Measurements from ENCODE around the gene FGF12.

The FGF12 gene

DNA sequence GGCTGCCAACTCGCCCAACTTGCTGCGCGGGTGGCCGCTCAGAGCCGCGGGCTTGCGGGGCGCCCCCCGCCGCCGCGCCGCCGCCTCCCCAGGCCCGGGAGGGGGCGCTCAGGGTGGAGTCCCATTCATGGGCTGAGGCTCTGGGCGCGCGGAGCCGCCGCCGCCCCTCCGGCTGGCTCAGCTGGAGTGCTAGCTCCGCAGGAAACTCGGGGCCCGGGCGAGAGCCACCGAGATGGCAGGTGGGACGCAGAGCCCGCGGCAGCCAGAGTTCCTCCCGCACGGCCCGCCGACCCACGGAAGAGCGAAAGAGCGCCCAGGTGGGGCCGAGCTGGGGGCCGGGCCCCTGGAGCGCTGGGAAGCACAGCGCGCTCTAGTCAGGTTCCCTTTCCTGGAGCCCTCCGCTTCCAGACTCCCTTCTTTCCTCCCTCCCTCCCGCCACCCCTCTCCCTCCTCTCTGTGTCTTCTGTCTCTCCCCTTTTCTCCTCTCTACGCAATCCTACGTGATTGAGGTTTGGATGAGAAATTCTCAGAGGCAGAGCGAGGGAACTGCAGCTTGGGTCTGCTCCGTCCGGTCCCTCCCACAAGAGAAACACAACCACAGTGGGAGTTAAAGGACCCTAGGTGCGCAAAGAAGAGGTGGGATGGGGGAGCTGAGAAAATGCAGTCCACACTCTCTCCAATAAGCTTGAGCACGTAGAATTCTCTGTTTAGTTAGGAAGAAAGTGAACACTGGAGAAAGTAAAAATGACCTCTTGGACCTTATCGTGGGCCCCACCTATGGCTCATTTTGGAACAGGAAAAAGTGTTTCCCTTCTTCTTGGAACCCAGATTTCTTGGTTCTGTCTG is 317.3 kb downstream of the FGF12 start:
- no peak for DNase-seq (ENCODE audit: low spot score)

GRCh38 chr3:192409201-192409837 is 318.0 kb downstream of the FGF12 start:
- DNase-seq (ENCODE audit: low spot score) = no peak

DNA sequence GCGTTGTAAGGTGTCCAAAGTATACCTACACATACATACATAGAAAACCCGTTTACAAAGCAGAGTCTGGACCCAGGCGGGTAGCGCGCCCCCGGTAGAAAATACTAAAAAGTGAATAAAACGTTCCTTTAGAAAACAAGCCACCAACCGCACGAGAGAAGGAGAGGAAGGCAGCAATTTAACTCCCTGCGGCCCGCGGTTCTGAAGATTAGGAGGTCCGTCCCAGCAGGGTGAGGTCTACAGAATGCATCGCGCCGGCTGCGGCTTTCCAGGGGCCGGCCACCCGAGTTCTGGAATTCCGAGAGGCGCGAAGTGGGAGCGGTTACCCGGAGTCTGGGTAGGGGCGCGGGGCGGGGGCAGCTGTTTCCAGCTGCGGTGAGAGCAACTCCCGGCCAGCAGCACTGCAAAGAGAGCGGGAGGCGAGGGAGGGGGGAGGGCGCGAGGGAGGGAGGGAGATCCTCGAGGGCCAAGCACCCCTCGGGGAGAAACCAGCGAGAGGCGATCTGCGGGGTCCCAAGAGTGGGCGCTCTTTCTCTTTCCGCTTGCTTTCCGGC is 318.6 kb downstream of the FGF12 start:
- no peak for DNase-seq (ENCODE audit: low spot score)

DNA sequence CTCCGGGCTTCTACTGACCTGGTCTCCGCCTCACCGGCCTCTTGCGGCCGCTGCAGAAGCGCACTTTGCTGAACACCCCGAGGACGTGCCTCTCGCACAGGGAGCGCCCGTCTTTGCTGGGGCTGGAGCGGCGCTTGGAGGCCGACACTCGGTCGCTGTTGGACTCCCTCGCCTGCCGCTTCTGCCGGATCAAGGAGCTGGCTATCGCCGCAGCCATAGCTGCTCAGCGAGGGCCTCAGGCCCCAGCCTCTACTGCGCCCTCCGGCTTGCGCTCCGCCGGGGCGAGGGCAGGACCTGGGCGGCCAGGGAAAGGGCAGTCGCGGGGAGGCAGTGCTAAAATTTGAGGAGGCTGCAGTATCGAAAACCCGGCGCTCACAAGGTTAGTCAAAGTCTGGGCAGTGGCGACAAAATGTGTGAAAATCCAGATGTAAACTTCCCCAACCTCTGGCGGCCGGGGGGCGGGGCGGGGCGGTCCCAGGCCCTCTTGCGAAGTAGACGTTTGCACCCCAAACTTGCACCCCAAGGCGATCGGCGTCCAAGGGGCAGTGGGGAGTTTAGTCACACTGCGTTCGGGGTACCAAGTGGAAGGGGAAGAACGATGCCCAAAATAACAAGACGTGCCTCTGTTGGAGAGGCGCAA is 319.2 kb downstream of the FGF12 start:
- no peak for DNase-seq (ENCODE audit: low spot score)

DNA sequence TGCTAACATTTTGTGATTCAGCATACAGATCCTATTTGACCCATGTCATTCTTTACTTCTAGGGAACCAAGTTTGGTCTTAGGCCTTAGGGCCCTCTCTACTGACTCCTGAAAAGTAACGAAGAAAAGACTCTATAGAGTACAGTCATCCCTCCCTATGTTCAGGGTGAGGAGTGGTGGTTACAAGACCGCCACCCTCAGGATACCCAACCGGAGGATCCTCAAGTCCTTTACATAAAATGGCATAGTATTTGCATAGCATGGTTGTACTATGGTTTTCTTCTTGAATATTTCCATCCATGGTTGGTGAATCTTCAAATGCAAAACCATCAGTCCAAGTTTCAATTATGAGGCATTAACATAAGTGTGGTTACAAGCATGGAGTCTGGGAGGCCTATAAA is 327.6 kb downstream of the FGF12 start:
- no peak for DNase-seq (ENCODE audit: low spot score)

DNA sequence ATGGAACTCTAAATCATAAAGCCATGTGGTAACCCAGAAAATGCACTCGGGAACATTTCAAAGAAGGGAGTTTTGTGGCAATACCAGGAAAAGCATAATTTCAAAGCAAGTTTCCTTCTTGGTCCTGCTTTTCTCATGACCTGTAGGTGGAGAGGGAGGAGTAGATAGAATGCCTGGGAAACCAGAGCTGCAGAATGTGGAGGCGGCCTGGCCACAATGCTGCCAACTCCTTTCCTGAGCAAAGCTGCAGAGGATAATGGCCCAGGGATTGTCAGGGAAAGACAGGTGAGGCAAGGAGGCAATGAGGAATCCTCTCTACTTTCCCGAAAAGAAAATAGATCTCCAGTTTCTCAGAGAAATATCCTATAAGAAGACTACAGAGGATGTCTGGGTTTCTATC is 330.3 kb downstream of the FGF12 start:
- DNase-seq (ENCODE audit: low spot score) = no peak

GRCh38 chr3:192395506-192395905 is 331.8 kb downstream of the FGF12 start:
- DNase-seq (ENCODE audit: low spot score) = no peak

DNA sequence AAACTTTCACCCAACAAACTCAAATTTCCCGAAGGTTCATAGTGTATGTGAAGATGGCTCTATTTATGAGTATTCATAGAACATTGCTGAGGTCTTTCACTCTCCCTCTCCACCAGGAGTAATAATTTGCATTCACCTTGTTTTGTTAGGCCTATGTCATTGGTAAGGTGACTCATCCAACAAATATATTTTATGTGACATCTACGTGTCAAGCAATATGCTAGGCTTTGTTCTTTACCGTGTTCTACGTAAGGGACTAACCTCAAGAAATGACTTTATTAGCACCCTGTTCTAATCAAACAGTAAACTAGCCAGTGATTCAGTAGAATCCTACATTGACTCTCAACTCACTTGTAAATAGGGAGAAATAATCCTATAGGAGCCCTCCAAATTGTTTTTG is 334.4 kb downstream of the FGF12 start:
- DNase-seq (ENCODE audit: low spot score) = no peak

GRCh38 chr3:192382861-192383260 is 344.5 kb downstream of the FGF12 start:
- no peak for DNase-seq (ENCODE audit: low spot score)

DNA sequence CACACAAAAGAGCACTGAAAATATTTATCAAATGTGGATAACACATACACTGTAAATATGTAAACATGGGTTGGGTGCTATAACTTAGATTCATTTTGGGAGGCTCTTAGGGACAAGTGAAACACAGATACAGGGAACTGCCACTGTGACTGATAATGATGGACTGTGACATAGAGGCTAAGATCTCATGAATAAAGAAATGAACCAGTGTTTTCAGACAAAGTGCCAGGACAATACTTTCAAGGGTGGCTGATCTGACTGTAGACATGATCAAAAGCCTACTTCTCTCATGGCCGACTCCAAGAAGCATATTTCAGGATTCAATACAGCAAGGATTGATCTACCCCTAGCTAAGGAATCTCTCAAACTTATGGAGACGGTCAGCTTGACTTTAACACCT is 353.8 kb downstream of the FGF12 start:
- no peak for DNase-seq (ENCODE audit: low spot score)

- DNase-seq (ENCODE audit: low spot score) = no peak
Observed at GRCh38 chr3:192373032-192373431, 354.3 kb downstream of the FGF12 start.

GRCh38 chr3:192372616-192373015 is 354.7 kb downstream of the FGF12 start:
- DNase-seq (ENCODE audit: low spot score) = no peak

- DNase-seq (ENCODE audit: low spot score) = no peak
Observed at GRCh38 chr3:192371870-192372400, 355.4 kb downstream of the FGF12 start.

GRCh38 chr3:192367616-192368015 is 359.7 kb downstream of the FGF12 start:
- no peak for DNase-seq (ENCODE audit: low spot score)

DNA sequence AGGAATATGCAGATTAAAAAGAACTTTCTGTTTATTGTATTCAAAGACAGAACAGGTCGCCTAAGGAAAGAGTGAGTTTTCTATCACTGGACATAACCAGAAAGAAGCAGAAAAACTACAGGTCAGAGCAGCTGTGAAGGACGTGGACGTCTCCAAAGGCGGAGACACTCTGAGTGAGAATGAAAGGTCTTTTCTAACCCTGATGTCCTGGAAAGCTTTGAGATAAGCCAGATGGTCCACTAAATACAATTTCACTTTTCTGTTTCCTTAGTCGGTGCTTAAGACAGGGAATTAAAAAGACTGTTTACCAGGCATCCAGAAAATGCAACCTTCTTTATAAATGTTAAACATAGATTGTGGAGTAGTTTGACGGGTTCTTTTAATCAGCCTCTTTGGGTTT is 360.4 kb downstream of the FGF12 start:
- DNase-seq (ENCODE audit: low spot score) = no peak

DNA sequence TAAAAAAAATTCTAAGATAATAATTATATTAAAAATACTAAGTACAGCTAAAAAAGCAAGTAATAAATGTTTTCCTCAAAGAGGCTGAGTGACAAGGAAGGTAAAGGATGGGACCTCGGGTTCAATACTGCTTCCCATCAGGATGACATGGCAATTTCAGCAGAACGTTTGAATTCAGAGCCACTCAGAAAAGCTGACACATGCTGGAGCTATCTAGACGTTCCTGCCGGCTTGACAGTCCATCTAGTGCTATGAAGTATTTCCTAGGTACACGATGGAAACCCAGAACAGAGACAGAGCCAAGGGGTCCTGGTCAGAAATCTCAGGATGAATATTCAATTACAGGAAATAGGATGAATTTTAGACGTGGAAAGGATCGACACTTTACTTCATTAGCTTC is 361.8 kb downstream of the FGF12 start:
- DNase-seq (ENCODE audit: low spot score) = no peak

DNA sequence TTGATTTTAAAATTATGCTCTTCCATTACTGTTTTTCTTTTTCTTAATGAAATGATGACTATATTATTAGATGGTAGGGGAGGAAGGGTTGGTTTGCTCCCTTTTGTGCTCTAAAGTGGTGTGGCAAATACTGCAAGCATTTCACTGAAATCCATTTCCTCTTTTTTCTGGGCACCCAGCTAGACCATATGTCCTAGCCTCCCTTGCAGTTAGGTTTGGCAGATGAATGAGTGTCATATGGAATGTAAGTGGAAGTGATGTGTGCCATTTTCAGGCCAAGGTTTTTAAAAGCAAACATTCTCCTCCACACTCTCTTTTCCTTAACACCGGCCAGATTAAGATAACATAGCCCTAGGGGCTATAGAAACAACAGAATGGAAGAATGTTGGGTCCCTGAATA is 363.0 kb downstream of the FGF12 start:
- DNase-seq (ENCODE audit: low spot score) = no peak

DNA sequence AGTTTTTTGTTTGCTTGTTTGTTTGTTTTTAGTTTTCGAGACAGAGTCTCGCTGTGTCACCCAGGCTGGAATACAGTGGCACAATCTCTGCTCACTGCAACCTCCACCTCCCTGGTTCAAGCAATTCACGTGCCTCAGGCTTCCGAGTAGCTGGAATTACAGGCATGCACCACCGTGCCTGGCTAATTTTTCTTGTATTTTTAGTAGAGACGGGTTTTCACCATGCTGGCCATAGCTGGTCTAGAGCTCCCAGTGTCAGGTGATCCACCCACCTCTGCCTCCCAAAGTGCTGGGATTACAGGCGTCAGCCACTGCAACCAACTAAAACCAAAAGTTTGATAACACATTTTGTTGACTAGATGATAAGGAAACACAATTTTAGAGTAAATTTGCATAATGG is 372.7 kb downstream of the FGF12 start:
- DNase-seq (ENCODE audit: low spot score) = no peak

- no peak for DNase-seq (ENCODE audit: low spot score)
Observed at GRCh38 chr3:192352142-192352541, 375.2 kb downstream of the FGF12 start.

DNA sequence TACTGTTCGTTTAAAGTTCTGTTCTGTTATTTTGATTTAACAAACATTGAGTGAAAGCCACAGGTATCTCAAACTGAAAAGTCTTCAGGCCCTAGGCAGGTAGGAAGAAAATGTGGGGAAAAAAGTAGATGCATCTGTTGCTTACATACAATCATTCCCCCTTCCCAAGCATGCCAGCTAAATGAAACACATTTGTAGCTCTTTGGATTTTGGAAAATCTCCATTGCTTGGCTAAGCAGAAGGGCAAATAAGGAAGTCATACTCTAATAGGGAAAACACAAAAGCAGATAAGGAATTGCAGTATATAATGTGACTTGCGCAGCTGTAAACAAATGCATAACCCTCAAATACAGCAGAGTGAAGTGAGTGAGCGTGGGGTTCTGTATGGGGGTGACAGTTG is 375.9 kb downstream of the FGF12 start:
- DNase-seq (ENCODE audit: low spot score) = no peak

- DNase-seq (ENCODE audit: low spot score) = no peak
Observed at GRCh38 chr3:192340031-192340430, 387.3 kb downstream of the FGF12 start.

DNA sequence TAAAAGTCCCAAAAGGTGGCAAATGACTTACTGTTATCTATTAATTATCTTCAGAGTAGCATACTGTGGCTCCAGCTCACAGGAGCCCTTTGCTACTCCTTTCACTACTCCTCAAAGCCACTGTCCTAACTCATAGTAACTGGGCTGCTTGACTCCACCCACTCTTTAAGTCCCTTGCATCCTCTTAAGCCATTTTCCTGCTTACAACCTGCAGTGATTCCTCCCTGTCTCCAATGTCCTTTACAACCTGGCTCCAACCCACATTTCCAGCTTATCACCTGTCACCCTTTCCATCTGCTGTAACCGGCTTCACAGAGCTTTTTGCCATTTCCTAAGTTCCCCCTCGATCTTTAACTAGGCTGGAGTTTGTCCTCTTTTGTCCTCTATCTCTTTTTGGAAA is 388.1 kb downstream of the FGF12 start:
- DNase-seq (ENCODE audit: low spot score) = no peak

DNA sequence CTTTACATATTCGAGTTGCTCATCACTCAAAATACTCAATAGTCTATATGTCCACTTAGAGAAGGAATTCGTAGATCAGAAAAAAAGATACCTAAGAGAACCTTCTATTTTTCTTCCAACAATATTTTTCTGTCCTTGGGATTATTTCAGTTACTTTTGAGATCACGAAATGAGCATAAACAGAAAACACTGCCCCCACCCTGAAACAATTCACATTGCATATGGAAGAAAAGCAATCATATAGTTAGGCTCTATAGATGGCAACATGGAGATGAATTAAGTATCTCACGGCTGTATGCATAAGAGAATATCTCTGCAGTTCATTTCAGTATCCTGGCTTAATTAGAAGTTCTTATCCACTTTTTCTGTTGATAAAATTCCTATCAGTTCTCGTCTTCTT is 391.1 kb downstream of the FGF12 start:
- no peak for DNase-seq (ENCODE audit: low spot score)

Measured in hematopoietic multipotent progenitor cell treated with erythropoietin and hydrocortisone succinate and interleukin-3 and kit ligand, for 17 days (in vitro differentiated cells).